T-cell (primary cell): ENCODE measurements around the gene DIP2C. TPM values are rescaled to one million over a fixed set of nuclear protein-coding genes. Genes with fewer than 3 reads are reported as not detected.

Experiments used
- ATAC-seq, 4 experiments: fragments of 200-7000 bp in 3 of 4; fragments of 150-1000 bp in 1 of 4; cut with Tn5 transposase; replicated peaks in 1 of 4; 1 replicate in 3 of 4; 2 replicates in 1 of 4; pipeline ENCODE4 v1.10.0; 2021; ENCODE audit warnings: moderate library complexity in 3 of 4, mild to moderate bottlenecking in 2 of 4, moderate number of reproducible peaks in 1 of 4
- CTCF ChIA-PET, 2 donors: fragments of 300-600 bp; sonication (Branson Sonifier 250); formaldehyde crosslinking; loops; one replicate each; lab custom pipeline; 2022; ENCODE audit warnings: antibody characterized with exemption in 2 of 2; lab: Charles Lee
- POLR2A ChIA-PET, 2 donors: fragments of 300-600 bp; sonication (Branson Sonifier 250); formaldehyde crosslinking; loops; one replicate each; lab custom pipeline; 2022; ENCODE audit warnings: antibody characterized with exemption in 2 of 2; lab: Charles Lee
- DNase-seq, 35 experiments: peaks; one replicate each; pipeline versions ENCODE4 v3.0.0 to v3.0.0-alpha.2; 2013 to 2023
- H3K27ac ChIP-seq: one replicate; pipeline ENCODE4 v1.5.1; 2013; ENCODE audit warnings: low read length
- H3K27me3 ChIP-seq, 2 experiments: replicated peaks in 1 of 2; 1 replicate in 1 of 2; 2 replicates in 1 of 2; pipeline versions ENCODE4 v1.6.1 to v1.7.0; 2013; ENCODE audit warnings: low read length in 1 of 2, mixed read lengths in 1 of 2; ENCODE audit not compliant: control insufficient read depth in 2 of 2, insufficient read depth in 2 of 2; ENCODE audit errors: extremely low read depth in 1 of 2
- H3K36me3 ChIP-seq, 2 donors: 1 replicate in 1 of 2; 2 replicates in 1 of 2; pipeline versions ENCODE4 v1.6.1 to v1.7.0; 2013; ENCODE audit warnings: low read length in 1 of 2; ENCODE audit not compliant: control insufficient read depth in 2 of 2, insufficient read depth in 1 of 2; ENCODE audit errors: extremely low read depth in 1 of 2
- H3K4me1 ChIP-seq, 2 experiments: 1 replicate in 1 of 2; 2 replicates in 1 of 2; pipeline versions ENCODE4 v1.6.1 to v1.7.0; 2013; ENCODE audit warnings: low read length in 2 of 2, mixed read lengths in 1 of 2; ENCODE audit not compliant: insufficient read depth in 2 of 2, control insufficient read depth in 1 of 2; ENCODE audit errors: extremely low read depth in 1 of 2
- H3K4me3 ChIP-seq, 2 donors: 1 replicate in 1 of 2; 2 replicates in 1 of 2; pipeline versions ENCODE4 v1.5.1 to v1.7.0; 2013; ENCODE audit warnings: mild to moderate bottlenecking in 2 of 2, low read length in 1 of 2, moderate library complexity in 1 of 2; ENCODE audit not compliant: control insufficient read depth in 1 of 2; ENCODE audit errors: extremely low read depth in 1 of 2
- H3K9me3 ChIP-seq: 2 replicates; pipeline ENCODE4 v1.7.0; 2013
- H3K27ac Mint-ChIP-seq, 2 donors: one replicate each; pipeline ENCODE4 v1.8.0; 2020 to 2021; ENCODE audit warnings: mild to moderate bottlenecking in 2 of 2, mixed read lengths in 2 of 2
- H3K27me3 Mint-ChIP-seq, 2 donors: one replicate each; pipeline ENCODE4 v1.8.0; 2021 to 2022; ENCODE audit warnings: mixed read lengths in 2 of 2
- H3K36me3 Mint-ChIP-seq: one replicate; pipeline ENCODE4 v1.8.0; 2021; ENCODE audit warnings: mixed read lengths
- H3K4me1 Mint-ChIP-seq, 3 donors: one replicate each; pipeline ENCODE4 v1.8.0; 2020 to 2022; ENCODE audit warnings: mixed read lengths in 3 of 3, mild to moderate bottlenecking in 1 of 3
- H3K4me3 Mint-ChIP-seq, 3 donors: one replicate each; pipeline ENCODE4 v1.8.0; 2020 to 2022; ENCODE audit warnings: mild to moderate bottlenecking in 3 of 3, mixed read lengths in 3 of 3, moderate library complexity in 3 of 3
- H3K9me3 Mint-ChIP-seq, 3 donors: one replicate each; pipeline ENCODE4 v1.8.0; 2020 to 2022; ENCODE audit warnings: mixed read lengths in 3 of 3
- WGBS: methylation state at CpG from one replicate; pipeline ENCODE4 v1.1.5; 2013; ENCODE audit warnings: missing lambda C conversion rate; ENCODE audit not compliant: insufficient coverage; 5-methylcytosine and 5-hydroxymethylcytosine counted together
- total RNA-seq, 35 experiments: library from RNA in 6 of 35; stranded (reverse) in 6 of 35; fragments of 120-200 nt in 1 of 35; gene quantifications; one replicate each; pipeline versions ENCODE4 v1.2.1 to v1.2.4 and lab custom pipeline; 2013 to 2026

The DIP2C gene
- total RNA-seq, 5 donors from 2014 or later (not counting 1 experiment from before 2014, with no cell fraction given) = 2.7 to 7.4 (median 4.5) TPM

DNA sequence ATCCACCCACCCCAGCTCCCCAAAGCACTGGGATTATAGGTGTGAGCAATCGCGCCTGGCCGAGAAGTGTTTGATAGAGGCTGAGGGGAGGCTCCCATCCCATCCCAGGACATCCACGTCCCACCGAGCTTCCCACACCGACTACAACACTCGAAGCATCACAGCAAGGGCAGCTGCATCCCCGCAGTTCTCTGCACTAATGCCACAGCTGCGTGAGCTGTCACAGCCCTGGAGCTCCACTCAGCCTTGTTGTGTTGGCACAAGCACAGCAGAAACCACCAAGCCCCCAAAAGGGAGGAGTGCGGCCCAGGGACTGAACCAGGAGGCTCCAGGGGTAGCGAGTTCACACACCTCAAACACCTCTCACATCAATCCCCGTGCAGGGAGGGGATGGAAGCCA, 121.6 kb downstream of the DIP2C start:
- no peaks in the 10 kb centered on the region for H3K36me3 Mint-ChIP-seq
- no peak overlapping the region for H3K4me3 Mint-ChIP-seq
- no peaks in the 10 kb centered on the region for H3K4me1 ChIP-seq
- peaks cover 0 to 25% (median 10%) of the 10 kb centered on the region in 3 donors for H3K9me3 Mint-ChIP-seq
- peaks cover 25 to 29% of the 10 kb centered on the region in 2 donors for H3K27me3 Mint-ChIP-seq
- no peaks in the 10 kb centered on the region for H3K9me3 ChIP-seq
- CTCF ChIA-PET = no interaction called here
- H3K4me1 Mint-ChIP-seq = no peaks in the 10 kb centered on the region
- no peak for ATAC-seq
- no peak overlapping the region for H3K27ac ChIP-seq
- no peak overlapping the region for H3K4me3 ChIP-seq
- POLR2A ChIA-PET = no interaction called here
- no peaks in the 10 kb centered on the region for H3K36me3 ChIP-seq
- H3K27ac Mint-ChIP-seq = no peak overlapping the region
- H3K27me3 ChIP-seq = peaks cover 0 to 33% of the 10 kb centered on the region in 2 experiments
- WGBS = 77% methylated on average over 6 of the region's 12 CpGs
- no peak for DNase-seq

DNA sequence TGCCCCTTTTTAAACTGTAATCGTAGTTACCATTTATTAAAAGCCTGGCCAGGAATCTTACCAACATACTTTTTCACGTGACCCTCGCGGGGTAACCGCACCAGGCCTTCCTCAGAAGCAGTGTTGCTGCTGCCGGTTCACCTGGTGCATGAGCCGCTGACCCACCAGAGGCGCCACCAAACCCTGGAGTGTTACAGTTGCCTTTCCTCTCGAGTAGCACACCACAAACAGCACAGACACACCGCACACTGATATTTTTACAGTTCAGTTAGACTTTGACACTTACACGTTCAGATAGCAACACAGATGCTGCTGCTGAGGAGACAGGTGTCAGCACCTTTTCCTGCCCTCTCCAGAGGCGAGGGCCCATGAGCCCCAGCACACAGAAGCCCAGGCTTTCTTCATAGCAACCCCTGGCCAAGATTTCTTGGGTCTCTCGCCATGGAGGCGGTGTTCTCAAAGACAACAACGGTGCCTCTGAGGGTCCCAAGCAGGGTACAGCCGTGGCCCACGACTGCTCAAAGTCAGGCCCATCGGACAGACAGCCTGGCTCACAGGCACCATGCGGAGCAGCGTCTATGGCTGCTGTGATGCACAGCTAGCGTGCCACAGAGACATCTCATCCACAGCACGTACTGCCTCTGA, 123.1 kb downstream of the DIP2C start:
- no peak overlapping the region for H3K27ac Mint-ChIP-seq
- peaks cover 0 to 25% (median 10%) of the 10 kb centered on the region in 3 donors for H3K9me3 Mint-ChIP-seq
- Histone ChIP-seq H3K27ac (no peak overlapping the region), H3K27me3 (peaks cover 0 to 26% of the 10 kb centered on the region in 2 experiments), H3K36me3 (no peaks in the 10 kb centered on the region), H3K4me1 (no peaks in the 10 kb centered on the region), H3K4me3 (no peak overlapping the region), H3K9me3 (no peaks in the 10 kb centered on the region)
- no peaks in the 10 kb centered on the region for H3K4me1 Mint-ChIP-seq
- no peak overlapping the region for H3K4me3 Mint-ChIP-seq
- DNase-seq (no peak), ATAC-seq (no peak)
- 88% methylated on average over 20 of the region's 22 CpGs for WGBS
- H3K36me3 Mint-ChIP-seq = no peaks in the 10 kb centered on the region
- peaks cover 16 to 18% of the 10 kb centered on the region in 2 donors for H3K27me3 Mint-ChIP-seq
- ChIA-PET CTCF (no interaction called here), POLR2A (interaction anchor here in 1 of 2 donors (0.5 kb wide), 1 partner anchor 79 kb away, joined by 10 read pairs; no protein-coding TSS in a partner anchor)

DNA sequence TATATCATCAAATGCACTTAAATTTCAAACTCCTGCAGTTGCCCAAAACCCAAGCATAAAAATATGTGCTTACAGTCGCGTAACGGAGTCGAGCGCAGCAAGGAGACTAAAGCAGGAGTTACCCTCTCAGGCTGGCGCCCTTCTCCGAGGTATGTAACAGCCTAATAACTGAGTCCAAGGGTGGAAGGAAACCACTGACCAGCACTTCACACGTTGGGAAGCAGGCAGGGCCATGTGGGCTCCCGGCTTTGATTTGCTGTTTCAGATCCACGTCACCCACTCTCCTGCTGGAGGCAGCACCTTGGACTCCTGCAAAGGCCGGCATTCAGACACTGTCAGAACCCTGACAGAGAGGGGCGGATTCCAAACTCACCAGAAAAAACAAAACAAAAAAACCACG, 123.8 kb downstream of the DIP2C start:
- no peaks in the 10 kb centered on the region for H3K4me1 Mint-ChIP-seq
- no peak for DNase-seq
- ChIA-PET CTCF (no interaction called here), POLR2A (no interaction called here)
- Histone ChIP-seq H3K4me3 (no peak overlapping the region), H3K9me3 (no peaks in the 10 kb centered on the region), H3K27ac (no peak overlapping the region), H3K4me1 (no peaks in the 10 kb centered on the region), H3K36me3 (no peaks in the 10 kb centered on the region), H3K27me3 (peaks cover 0 to 19% of the 10 kb centered on the region in 2 experiments)
- peaks cover 15 to 16% of the 10 kb centered on the region in 2 donors for H3K27me3 Mint-ChIP-seq
- peaks cover 0 to 25% (median 10%) of the 10 kb centered on the region in 3 donors for H3K9me3 Mint-ChIP-seq
- no peak for ATAC-seq
- H3K4me3 Mint-ChIP-seq = no peak overlapping the region
- H3K36me3 Mint-ChIP-seq = no peaks in the 10 kb centered on the region
- no peak overlapping the region for H3K27ac Mint-ChIP-seq
- WGBS = 93% methylated on average over 11 of the region's 13 CpGs

DNA sequence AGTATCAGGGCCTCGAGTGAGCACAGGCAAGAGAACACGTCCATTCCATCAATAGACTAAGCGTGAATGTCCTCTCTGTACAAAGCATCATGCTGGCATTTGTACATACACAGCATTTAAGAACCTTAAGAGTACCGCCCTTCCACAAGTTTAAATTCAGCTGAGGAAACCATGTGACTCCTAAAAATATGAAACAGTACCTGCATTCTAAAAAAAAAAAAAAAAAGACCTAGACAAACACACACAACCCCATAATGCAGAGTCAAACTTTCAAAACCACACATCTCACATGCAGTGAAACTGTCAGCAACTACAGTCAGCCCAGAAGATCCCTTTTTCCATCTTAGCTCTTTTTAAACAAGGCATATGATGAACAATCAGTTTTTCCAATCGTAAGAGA, 124.3 kb downstream of the DIP2C start:
- Mint-ChIP-seq H3K9me3 (peaks cover 0 to 20% (median 10%) of the 10 kb centered on the region in 3 donors), H3K4me3 (no peak overlapping the region), H3K4me1 (no peaks in the 10 kb centered on the region), H3K36me3 (no peaks in the 10 kb centered on the region), H3K27ac (no peak overlapping the region), H3K27me3 (peaks cover 9 to 16% of the 10 kb centered on the region in 2 donors)
- Histone ChIP-seq H3K9me3 (no peaks in the 10 kb centered on the region), H3K4me3 (no peak overlapping the region), H3K36me3 (no peaks in the 10 kb centered on the region), H3K4me1 (no peaks in the 10 kb centered on the region), H3K27me3 (peaks cover 0 to 15% of the 10 kb centered on the region in 2 experiments), H3K27ac (no peak overlapping the region)
- ATAC-seq = no peak
- 88% methylated on average over 4 of the region's 5 CpGs for WGBS
- ChIA-PET POLR2A (no interaction called here), CTCF (no interaction called here)
- DNase-seq = no peak

DNA sequence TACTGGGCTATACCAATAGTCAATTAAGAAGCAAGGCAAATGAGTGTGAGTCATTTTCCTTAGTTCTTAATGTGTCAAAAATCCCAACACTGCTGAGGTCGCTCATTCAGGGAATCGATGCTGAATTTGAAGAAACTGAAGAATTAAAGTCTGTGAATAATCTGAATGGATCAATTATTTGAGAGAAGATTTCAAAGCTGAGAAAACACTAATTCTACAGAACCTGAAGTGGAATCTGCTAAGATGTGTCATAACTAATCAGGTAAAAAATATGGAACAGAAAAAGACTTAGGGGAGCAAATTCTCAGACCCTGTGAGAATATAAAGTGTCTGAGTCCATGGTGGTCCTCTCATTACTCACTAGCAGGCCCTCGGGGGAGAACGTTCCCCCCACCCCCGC, 125.6 kb downstream of the DIP2C start:
- Mint-ChIP-seq H3K27ac (no peak overlapping the region), H3K4me1 (no peaks in the 10 kb centered on the region), H3K9me3 (peaks cover 0 to 14% (median 10%) of the 10 kb centered on the region in 3 donors), H3K27me3 (peaks cover 9 to 16% of the 10 kb centered on the region in 2 donors), H3K36me3 (no peaks in the 10 kb centered on the region), H3K4me3 (no peak overlapping the region)
- Histone ChIP-seq H3K4me3 (no peak overlapping the region), H3K36me3 (no peaks in the 10 kb centered on the region), H3K9me3 (no peaks in the 10 kb centered on the region), H3K27ac (no peak overlapping the region), H3K4me1 (no peaks in the 10 kb centered on the region), H3K27me3 (peaks cover 0 to 17% of the 10 kb centered on the region in 2 experiments)
- CTCF ChIA-PET = no interaction called here
- WGBS = 75% methylated on average over 3 of the region's 5 CpGs
- DNase-seq (no peak), ATAC-seq (no peak)
- POLR2A ChIA-PET = interaction anchor here in 1 of 2 donors (0.5 kb wide), 1 partner anchor 18 kb away, joined by 3 read pairs; no protein-coding TSS in a partner anchor

DNA sequence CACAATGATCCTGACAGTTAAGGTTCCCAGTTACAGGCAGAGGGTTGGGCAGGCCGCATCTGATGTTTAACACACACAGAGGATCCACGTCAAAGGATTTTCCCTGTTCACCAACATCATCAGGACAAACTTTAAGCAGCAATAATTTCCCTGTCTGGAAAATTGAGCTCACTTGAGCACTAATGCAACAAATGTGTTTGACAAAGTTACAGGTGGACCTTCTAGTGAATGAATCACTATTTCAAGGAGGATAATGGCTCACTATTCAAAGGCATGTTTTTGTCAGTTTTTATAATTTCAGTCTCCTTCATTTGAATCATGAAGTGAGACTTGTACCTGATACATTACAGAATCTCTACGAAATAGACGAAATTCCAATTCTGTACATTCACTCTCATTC, 127.3 kb downstream of the DIP2C start:
- H3K27me3 ChIP-seq = peaks cover 0 to 22% of the 10 kb centered on the region in 2 experiments
- POLR2A ChIA-PET = no interaction called here
- no peak overlapping the region for H3K27ac ChIP-seq
- no peaks in the 10 kb centered on the region for H3K36me3 Mint-ChIP-seq
- H3K27me3 Mint-ChIP-seq = peaks cover 4 to 13% of the 10 kb centered on the region in 2 donors
- no peaks in the 10 kb centered on the region for H3K4me1 ChIP-seq
- H3K4me1 Mint-ChIP-seq = peaks cover 0 to 4% (median 2%) of the 10 kb centered on the region in 3 donors
- ATAC-seq (no peak), DNase-seq (no peak)
- H3K4me3 ChIP-seq = no peak overlapping the region
- no peaks in the 10 kb centered on the region for H3K9me3 ChIP-seq
- no peak overlapping the region for H3K4me3 Mint-ChIP-seq
- H3K27ac Mint-ChIP-seq = no peak overlapping the region
- H3K36me3 ChIP-seq = no peaks in the 10 kb centered on the region
- 85% methylated on average over 2 of the region's 4 CpGs for WGBS
- CTCF ChIA-PET = no interaction called here
- H3K9me3 Mint-ChIP-seq = peaks cover 0 to 14% (median 10%) of the 10 kb centered on the region in 3 donors
